A673 (cell line): ENCODE data around the gene ABCA7.

Experiments
- EZH2 ChIP-seq: fragments of 200-600 bp; sonication (generic); IDR thresholded peaks from 2 replicates; pipeline ENCODE4 v1.6.1; 2017; ENCODE audit warnings: borderline replicate concordance, low read depth, mild to moderate bottlenecking, mixed read lengths, antibody characterized with exemption, low read length; ENCODE audit not compliant: poor library complexity, severe bottlenecking
- TF ChIP-seq, protein P1 (sequence below): fragments of 300-800, 200-600 bp; sonication (generic); conservative IDR thresholded peaks from 2 replicates; pipeline ENCODE4 v1.5.1; 2017; ENCODE audit warnings: low read depth, mild to moderate bottlenecking, antibody characterized with exemption, low read length, moderate library complexity, mixed read lengths

DNA sequence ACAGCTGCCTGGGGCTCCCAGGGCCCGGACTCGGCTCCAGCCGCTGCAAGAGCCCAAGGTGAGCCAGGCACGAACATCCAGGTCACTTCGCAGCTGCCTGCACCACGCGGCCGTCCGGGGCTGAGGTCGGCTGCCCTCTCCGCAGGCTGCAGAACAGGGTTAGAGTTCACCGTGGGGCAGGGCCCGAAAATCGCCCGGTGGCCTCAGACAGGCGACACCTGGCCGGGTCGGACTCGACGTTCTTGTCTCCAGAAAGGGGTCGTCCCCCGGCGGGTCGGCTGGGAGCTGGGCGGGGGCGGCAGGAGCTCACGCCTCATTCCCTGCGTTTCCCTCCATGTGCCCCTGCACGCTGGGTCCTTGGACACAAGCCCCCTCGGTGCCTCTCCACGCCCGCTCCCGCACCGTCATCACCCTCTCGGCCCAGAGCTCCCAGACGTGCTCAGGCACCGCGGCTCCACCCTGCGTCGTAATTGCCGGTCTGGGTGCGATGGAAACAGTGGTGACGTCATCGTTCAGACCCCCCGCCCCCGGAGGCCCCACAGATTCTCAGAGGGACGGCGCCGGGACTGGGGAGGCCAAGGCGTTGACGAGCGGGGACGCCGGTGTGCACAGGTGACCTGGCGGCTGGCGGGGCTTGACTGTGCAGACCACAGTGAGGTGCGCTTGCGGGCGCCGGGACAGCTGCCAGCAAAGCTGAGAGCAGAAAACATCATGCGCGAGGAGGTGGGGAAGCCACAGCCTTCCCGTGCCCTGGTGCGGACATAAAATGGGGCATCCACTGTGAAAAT, 43.7 kb upstream of the ABCA7 start:
- TF ChIP-seq, protein P1, sequence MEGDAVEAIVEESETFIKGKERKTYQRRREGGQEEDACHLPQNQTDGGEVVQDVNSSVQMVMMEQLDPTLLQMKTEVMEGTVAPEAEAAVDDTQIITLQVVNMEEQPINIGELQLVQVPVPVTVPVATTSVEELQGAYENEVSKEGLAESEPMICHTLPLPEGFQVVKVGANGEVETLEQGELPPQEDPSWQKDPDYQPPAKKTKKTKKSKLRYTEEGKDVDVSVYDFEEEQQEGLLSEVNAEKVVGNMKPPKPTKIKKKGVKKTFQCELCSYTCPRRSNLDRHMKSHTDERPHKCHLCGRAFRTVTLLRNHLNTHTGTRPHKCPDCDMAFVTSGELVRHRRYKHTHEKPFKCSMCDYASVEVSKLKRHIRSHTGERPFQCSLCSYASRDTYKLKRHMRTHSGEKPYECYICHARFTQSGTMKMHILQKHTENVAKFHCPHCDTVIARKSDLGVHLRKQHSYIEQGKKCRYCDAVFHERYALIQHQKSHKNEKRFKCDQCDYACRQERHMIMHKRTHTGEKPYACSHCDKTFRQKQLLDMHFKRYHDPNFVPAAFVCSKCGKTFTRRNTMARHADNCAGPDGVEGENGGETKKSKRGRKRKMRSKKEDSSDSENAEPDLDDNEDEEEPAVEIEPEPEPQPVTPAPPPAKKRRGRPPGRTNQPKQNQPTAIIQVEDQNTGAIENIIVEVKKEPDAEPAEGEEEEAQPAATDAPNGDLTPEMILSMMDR: no peak
- TF ChIP-seq EZH2: no peak
